Liver (tissue), 3 donors: ENCODE data around the gene PARVB.

Source experiments
- CTCF ChIP-seq: fragments of 150-350 bp; IDR thresholded peaks from 2 replicates; pipeline ENCODE4 v1.5.1; 2017; ENCODE audit warnings: improper control_type of control experiment, low read depth, low read length; ENCODE audit not compliant: missing input control
- MAX ChIP-seq: IDR thresholded peaks from 2 replicates; pipeline ENCODE4 v1.6.1; 2016; ENCODE audit warnings: antibody characterized with exemption
- NR2F2 ChIP-seq: IDR thresholded peaks from 2 replicates; pipeline ENCODE4 v1.6.1; 2016; ENCODE audit warnings: antibody characterized with exemption
- donor health status: healthy.
- donor health status: healthy.

GRCh38 chr22:44090571-44090905, 66.4 kb downstream of the PARVB start:
- no peak for TF ChIP-seq CTCF
- no peak for TF ChIP-seq NR2F2
- no peak for TF ChIP-seq MAX
